GM12878 (cell line): ENCODE measurements around the gene SMAD4. TPM values are rescaled to one million over a fixed set of nuclear protein-coding genes. Genes with fewer than 3 reads are reported as not detected.
A peak's percentile ranks its signal among the peaks of the same experiment; 100 is the strongest.

Source experiments
- ATAC-seq: fragments of 200-7000 bp; cut with Tn5 transposase; 3 replicates; pipeline ENCODE4 v1.9.1; 2020; ENCODE audit warnings: mild to moderate bottlenecking, moderate library complexity
- BruUV-seq: library from RNA; stranded (reverse); fragments of 400-500 nt; replicated peaks from 2 replicates; lab custom pipeline; 2021; lab: Mats Ljungman, UMichigan
- CTCF ChIA-PET: fragments of 300-600 bp; sonication (Branson Sonifier 250); formaldehyde crosslinking; extraction: SDS; loops from one replicate; lab custom pipeline; 2021; ENCODE audit warnings: inconsistent platforms; lab: Yijun Ruan, JAX
- POLR2A ChIA-PET: fragments of 350-600 bp; formaldehyde crosslinking; extraction: SDS; loops from one replicate; lab custom pipeline; 2021; ENCODE audit warnings: inconsistent platforms; lab: Charles Lee
- RAD21 ChIA-PET: fragments of 300-600 bp; sonication (Branson Sonifier 250); formaldehyde crosslinking; loops from one replicate; lab custom pipeline; 2023; ENCODE audit warnings: antibody characterized with exemption; ENCODE audit not compliant: unreplicated experiment; lab: Charles Lee
- SMC1A ChIA-PET: fragments of 300-600 bp; sonication (Branson Sonifier 250); formaldehyde crosslinking; loops from one replicate; lab custom pipeline; 2023; ENCODE audit not compliant: unreplicated experiment, uncharacterized antibody; lab: Charles Lee
- DNase-seq: peaks from one replicate; pipeline ENCODE4 v3.0.0-alpha.2; 2011; ENCODE audit warnings: low read depth, low spot score
- FAIRE-seq: peaks from 3 replicates; lab custom pipeline; 2011; peaks lifted over from hg19 to GRCh38; lab: Jason Lieb, UNC
- H2AFZ ChIP-seq: 2 replicates; pipeline ENCODE4 v1.6.0; 2011; ENCODE audit warnings: low read depth, low read length, control low read depth; ENCODE audit not compliant: control insufficient read depth
- H3K27ac ChIP-seq: 2 replicates; pipeline ENCODE4 v1.5.1; 2011; ENCODE audit warnings: control low read depth; ENCODE audit not compliant: control insufficient read depth, insufficient read depth
- H3K27me3 ChIP-seq, 2 experiments: replicated peaks in 1 of 2; 2 replicates each; pipeline versions ENCODE4 v1.6.0 to v1.6.1; 2011; ENCODE audit warnings: low read length in 1 of 2; ENCODE audit not compliant: control insufficient read depth in 2 of 2, insufficient read depth in 2 of 2
- H3K36me3 ChIP-seq, 2 experiments: 2 replicates each; pipeline ENCODE4 v1.5.1; 2011; ENCODE audit warnings: low read length in 1 of 2; ENCODE audit not compliant: control insufficient read depth in 2 of 2, insufficient read depth in 2 of 2
- H3K4me1 ChIP-seq: 2 replicates; pipeline ENCODE4 v1.6.1; 2011; ENCODE audit warnings: mild to moderate bottlenecking, low read length, moderate library complexity, mixed read lengths; ENCODE audit not compliant: control insufficient read depth, insufficient read depth
- H3K4me2 ChIP-seq: 2 replicates; pipeline ENCODE4 v1.6.0; 2011; ENCODE audit warnings: control low read depth; ENCODE audit not compliant: control insufficient read depth, insufficient read depth
- H3K4me3 ChIP-seq: fragments of 200-600 bp; sonication (generic); 2 replicates; pipeline ENCODE4 v1.5.1; 2016
- H3K79me2 ChIP-seq: 2 replicates; pipeline ENCODE4 v1.6.0; 2011; ENCODE audit warnings: low read length; ENCODE audit not compliant: control insufficient read depth, insufficient read depth
- H3K9ac ChIP-seq: 2 replicates; pipeline ENCODE4 v1.8.0; 2011; ENCODE audit warnings: low read length, control low read depth, mixed read lengths; ENCODE audit not compliant: control insufficient read depth, insufficient read depth
- H3K9me3 ChIP-seq: replicated peaks from 3 replicates; pipeline ENCODE4 v1.5.1; 2011; ENCODE audit warnings: mild to moderate bottlenecking, low read length; ENCODE audit not compliant: control insufficient read depth, insufficient read depth
- H4K20me1 ChIP-seq: 2 replicates; pipeline ENCODE4 v1.6.0; 2011; ENCODE audit not compliant: control insufficient read depth, insufficient read depth
- ATF7 ChIP-seq: fragments of 450-650 bp; IDR thresholded peaks from 2 replicates; pipeline ENCODE4 v1.6.1; 2016; ENCODE audit warnings: low read depth, mild to moderate bottlenecking
- BHLHE40 ChIP-seq, 2 experiments: fragments of 450-650 bp in 1 of 2; IDR thresholded peaks; 2 replicates each; pipeline ENCODE4 v1.6.1; 2011 to 2017; ENCODE audit warnings: low read depth in 2 of 2, borderline replicate concordance in 1 of 2, improper control_type of control experiment in 1 of 2, low read length in 1 of 2, mild to moderate bottlenecking in 1 of 2
- MEF2B ChIP-seq: fragments of 450-650 bp; IDR thresholded peaks from 2 replicates; pipeline ENCODE4 v1.6.1; 2018; ENCODE audit warnings: mild to moderate bottlenecking, moderate library complexity; ENCODE audit not compliant: partially characterized antibody, poor library complexity, severe bottlenecking
- RAD51 ChIP-seq: fragments of 450-650 bp; IDR thresholded peaks from 2 replicates; pipeline ENCODE4 v1.6.1; 2016; ENCODE audit warnings: moderate library complexity, mild to moderate bottlenecking, inconsistent platforms
- SPI1 ChIP-seq: IDR thresholded peaks from 2 replicates; pipeline ENCODE4 v1.6.1; 2011; ENCODE audit warnings: low read depth, mild to moderate bottlenecking, low read length, moderate library complexity, borderline replicate concordance; ENCODE audit not compliant: insufficient read depth
- USF2 ChIP-seq: IDR thresholded peaks from 2 replicates; pipeline ENCODE4 v1.6.1; 2011; ENCODE audit warnings: low read depth, low read length, improper control_type of control experiment, borderline replicate concordance
- WGBS: methylation state at CpG from one replicate; pipeline ENCODE4 v1.1.6; 2016; ENCODE audit warnings: low lambda C conversion rate; ENCODE audit not compliant: insufficient replicate concordance, insufficient coverage; ENCODE audit errors: missing lambda C conversion rate; 5-methylcytosine and 5-hydroxymethylcytosine counted together
- in situ Hi-C: fragments of 300-500 bp; cut with MboI; formaldehyde crosslinking; loops from 9 replicates; pipeline ENCODE4 v1.14.3; 2018; ENCODE audit warnings: mixed read lengths
- intact Hi-C: fragments of 100-400 bp; cut with micrococcal nuclease; formaldehyde crosslinking; loops from one replicate; pipeline ENCODE4 v1.14.2; 2022; ENCODE audit not compliant: unreplicated experiment
- polyA plus RNA-seq, 11 experiments: library from polyadenylated mRNA; depleted of rRNA in 4 of 11; unstranded in 6 of 11; stranded (reverse) in 5 of 11; fragments of >200 nt; fragmentation: Nextera tagmentation in 4 of 11; fragmentation: Illumina TruSeq in 1 of 11; extraction: Ambion mirVana in 4 of 11; extraction: Trizol in 1 of 11; gene quantifications; 1 replicate in 1 of 11; 2 replicates in 10 of 11; pipeline versions ENCODE4 v1.2.1 to v1.2.3, GENCODE V29; 2011 to 2016; ENCODE audit warnings: inconsistent platforms in 2 of 11, missing spikeins in 2 of 11, low read depth in 1 of 11
- total RNA-seq, 4 experiments: library from RNA; depleted of rRNA in 3 of 4; stranded (reverse); fragments of >200 nt in 3 of 4; fragmentation: Illumina TruSeq in 1 of 4; extraction: Trizol in 1 of 4; gene quantifications; 2 replicates each; pipeline versions ENCODE4 v1.2.1 to v1.2.3, GENCODE V29; 2013 to 2021
- TF ChIP-seq, protein P1 (sequence below): IDR thresholded peaks from 2 replicates; pipeline ENCODE4 v1.6.1; 2011; ENCODE audit warnings: borderline replicate concordance, low read depth, mild to moderate bottlenecking, moderate library complexity, mixed read lengths, low read length; ENCODE audit not compliant: insufficient read depth; ENCODE audit errors: extremely low read length

SMAD4 gene
- total and polyA plus RNA-seq, 10 of the 15 experiments (the other 5 are each of a cell fraction or from before 2014, with no cell fraction given) = 9.6 to 99.9 (median 37.5) TPM

- TF ChIP-seq RAD51 (peak; percentile 89), USF2 (peak; percentile 26; the same call in 1 of the 2 replicates), BHLHE40 (IDR thresholded peaks at IDR 0.05; ENCODE audit: borderline replicate concordance in 1 of 2, low read depth in 2 of 2, low read length in 1 of 2) (peak; percentile 51 to 73), MEF2B (peak; percentile 14), SPI1 (peak; percentile 54; the same call in 1 of the 2 replicates)
- TF ChIP-seq, protein P1, sequence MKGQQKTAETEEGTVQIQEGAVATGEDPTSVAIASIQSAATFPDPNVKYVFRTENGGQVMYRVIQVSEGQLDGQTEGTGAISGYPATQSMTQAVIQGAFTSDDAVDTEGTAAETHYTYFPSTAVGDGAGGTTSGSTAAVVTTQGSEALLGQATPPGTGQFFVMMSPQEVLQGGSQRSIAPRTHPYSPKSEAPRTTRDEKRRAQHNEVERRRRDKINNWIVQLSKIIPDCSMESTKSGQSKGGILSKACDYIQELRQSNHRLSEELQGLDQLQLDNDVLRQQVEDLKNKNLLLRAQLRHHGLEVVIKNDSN = peak; percentile 60
Observed at GRCh38 chr18:51107082-51107481, 77.1 kb downstream of the SMAD4 start (continued).

DNA sequence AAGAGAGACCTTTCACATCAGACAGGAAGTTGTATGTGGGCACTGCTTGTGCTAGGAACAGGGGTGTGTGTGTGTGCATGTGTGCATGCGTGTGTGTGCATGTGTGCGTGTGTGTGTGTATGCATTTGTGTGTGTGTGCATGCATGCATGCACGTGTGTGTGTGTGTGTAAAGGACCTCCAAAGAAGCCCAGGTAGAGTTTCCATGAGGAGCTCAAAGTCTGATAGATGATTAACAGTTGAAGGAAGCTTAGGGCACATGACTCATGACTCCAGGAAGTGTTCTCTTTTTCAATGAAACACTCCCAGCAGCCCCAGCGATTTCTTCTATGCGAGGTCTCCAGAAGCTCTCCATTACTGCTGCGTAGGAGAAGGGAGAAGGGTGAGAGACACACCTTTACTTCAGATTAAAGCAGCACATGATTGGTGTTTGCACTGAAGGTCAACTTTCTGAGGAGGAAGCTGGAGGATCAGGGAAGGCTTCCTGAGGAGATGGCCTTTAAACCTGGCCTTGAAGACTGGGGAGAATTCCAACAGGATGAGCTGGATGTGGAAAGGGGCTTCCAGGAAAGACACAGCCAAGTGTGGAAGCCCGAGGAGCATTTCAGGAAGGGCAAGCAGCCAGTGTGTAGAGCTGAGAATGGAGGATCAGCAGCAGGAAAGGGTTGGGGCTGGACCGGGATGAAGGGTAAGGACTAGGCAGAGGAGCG lies 77.7 kb downstream of the SMAD4 start:
- CTCF ChIA-PET = interaction anchor here (0.9 to 3.8 kb wide), 8 partner anchors 10 to 1179 kb away, joined by 3 to 19 read pairs (median 6); partner anchors contain the start of gene MEX3C
- no peaks in the 10 kb centered on the region for H4K20me1 ChIP-seq
- H3K9me3 ChIP-seq = no peaks in the 10 kb centered on the region
- RAD21 ChIA-PET = interaction anchor here (0.6 to 1.3 kb wide), 8 partner anchors 10 to 560 kb away, joined by 3 to 4 read pairs (median 3); no protein-coding TSS in a partner anchor
- peak overlapping the region; percentile 61 for H2AFZ ChIP-seq
- SMC1A ChIA-PET = interaction anchor here (1.0 to 1.9 kb wide), 6 partner anchors 10 to 656 kb away, joined by 3 to 10 read pairs (median 4); no protein-coding TSS in a partner anchor
- H3K9ac ChIP-seq = no peak overlapping the region
- H3K4me2 ChIP-seq = no peak overlapping the region
- WGBS = 73% methylated on average over 9 of the region's 9 CpGs
- no peak for ATAC-seq
- TF ChIP-seq ATF7 (no peak), MEF2B (peak; percentile 1)
- TF ChIP-seq, all 136 proteins: peak for 1
- POLR2A ChIA-PET = interaction anchor here (1.5 kb wide), 1 partner anchor 10 kb away, joined by 5 read pairs; no protein-coding TSS in a partner anchor
- H3K36me3 ChIP-seq = no peaks in the 10 kb centered on the region
- no peak overlapping the region for H3K4me3 ChIP-seq
- no TSS peak for BruUV-seq
- H3K27me3 ChIP-seq = no peaks in the 10 kb centered on the region
- intact Hi-C loops = loop anchor here (2.0 kb wide), 1 partner anchor 287 kb away; the partner anchor contains the start of gene MRO
- H3K79me2 ChIP-seq = no peaks in the 10 kb centered on the region
- no peak for DNase-seq
- peaks cover 8% of the 10 kb centered on the region; the same call in 1 of the 2 replicates for H3K4me1 ChIP-seq
- no peak for FAIRE-seq
- H3K27ac ChIP-seq = no peak overlapping the region
- in situ Hi-C loops = loop anchor here (5.0 to 25.0 kb wide), 4 partner anchors 280 to 1805 kb away; no protein-coding TSS in a partner anchor
